ENCODE results near the gene HTR5A.
"Not testable (repeated sequence)": the region's sequence is repeated elsewhere in the genome, so short reads cannot be mapped to it uniquely, and the experiment has no call there.

HTR5A gene

DNA sequence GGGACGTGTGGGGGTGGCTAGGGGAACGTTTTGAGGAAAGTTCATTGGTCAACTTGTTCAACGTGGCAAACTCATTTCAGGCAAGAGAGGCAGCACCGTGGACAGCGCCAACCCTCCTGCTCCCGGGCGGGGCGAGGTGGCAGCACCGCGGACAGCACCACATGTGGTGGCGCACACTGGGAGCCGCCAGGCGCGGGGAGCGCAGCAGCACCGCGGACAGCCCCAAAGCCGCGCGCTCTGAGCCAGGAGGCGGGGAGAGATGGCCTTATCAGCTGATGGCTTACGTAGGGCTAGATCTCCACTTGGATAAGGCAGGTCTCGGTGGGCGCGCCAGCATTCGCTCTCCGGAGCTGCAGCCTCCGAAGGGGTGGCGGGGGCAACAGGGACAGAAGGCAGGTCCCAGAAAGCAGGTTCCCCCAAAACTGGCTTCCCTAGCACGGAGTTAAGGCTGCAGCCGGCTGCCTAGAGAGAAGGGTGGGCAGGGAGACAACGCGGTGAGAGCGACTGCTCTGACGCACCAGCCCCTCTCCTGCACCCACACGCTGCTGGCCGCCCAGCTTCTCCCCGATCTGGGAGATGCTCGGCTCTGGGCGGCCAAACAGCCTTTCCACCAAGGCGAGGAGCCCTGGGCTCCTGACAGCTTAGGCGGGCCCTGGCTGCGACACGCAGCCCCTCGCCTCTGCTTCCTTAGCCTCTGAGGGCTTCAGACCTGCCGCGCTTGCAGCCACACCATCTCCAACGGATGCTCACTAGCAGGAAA is at the start of gene HTR5A:
HTR5A (plus strand) TSS at position 333 of the 760 bp plus-strand sequence. CDS start 576 bp downstream, outside the sequence.
- peak; percentile 4 for DNase-seq

DNA sequence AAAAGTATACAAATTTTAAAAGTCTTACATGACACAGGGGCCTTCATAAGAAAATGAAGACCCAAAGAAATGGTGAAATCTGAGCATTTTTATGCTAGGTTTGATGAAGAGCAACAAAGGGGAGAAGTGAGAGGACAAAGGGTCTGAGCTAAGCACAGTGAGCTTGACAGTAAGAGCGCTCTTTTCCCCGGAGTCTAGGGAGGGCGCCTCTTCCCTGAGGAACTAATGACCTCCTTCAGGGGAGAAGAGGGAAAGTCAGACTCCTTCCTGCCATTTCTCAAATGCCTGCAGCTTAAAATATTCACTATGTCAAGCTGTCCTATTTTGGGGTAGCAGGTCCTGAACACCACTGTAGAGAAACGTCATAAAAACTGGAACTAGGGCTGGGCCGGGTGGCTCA is 49.1 kb upstream of the HTR5A start:
- no peak for DNase-seq

DNA sequence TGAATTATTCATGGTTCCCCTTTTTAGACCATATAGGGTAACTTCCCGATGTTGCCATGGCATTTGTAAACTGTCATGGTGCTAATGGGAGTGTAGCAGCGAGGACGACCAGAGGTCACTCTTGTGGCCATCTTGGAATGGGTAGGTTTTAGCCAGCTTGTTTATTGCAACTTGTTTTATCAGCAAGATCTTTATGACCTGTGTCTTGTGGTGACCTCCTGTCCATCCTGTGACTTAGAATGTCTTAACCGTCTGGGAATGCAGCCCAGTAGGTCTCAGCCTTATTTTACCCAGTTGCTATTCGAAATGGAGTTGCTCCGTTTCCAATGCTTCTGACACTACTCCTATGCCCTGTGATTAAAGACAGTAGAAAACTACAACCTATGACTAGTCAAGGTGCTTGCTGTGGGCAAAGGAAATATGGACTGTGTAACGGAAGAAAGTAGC is 48.4 kb upstream of the HTR5A start:
- DNase-seq = no peak

DNA sequence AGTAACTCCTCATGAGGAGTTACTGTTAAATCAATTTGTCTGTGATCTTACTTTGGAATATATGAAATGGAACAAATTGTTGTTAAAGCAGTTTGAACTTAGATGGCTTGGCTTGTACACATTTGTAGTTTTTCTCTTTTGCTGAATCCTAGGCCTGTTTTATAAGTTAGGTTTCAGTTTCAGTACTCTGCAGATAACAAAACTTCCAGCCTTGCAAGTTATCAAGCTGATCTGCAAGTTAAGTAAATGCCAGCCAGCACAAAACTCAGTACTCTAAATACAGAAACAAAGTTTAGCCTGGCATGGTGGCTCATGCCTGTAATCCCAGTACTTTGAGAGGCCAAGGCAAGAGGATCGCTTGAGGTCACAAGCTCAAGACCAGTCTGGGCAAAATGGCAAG is 42.2 kb upstream of the HTR5A start:
- no peak for DNase-seq

DNA sequence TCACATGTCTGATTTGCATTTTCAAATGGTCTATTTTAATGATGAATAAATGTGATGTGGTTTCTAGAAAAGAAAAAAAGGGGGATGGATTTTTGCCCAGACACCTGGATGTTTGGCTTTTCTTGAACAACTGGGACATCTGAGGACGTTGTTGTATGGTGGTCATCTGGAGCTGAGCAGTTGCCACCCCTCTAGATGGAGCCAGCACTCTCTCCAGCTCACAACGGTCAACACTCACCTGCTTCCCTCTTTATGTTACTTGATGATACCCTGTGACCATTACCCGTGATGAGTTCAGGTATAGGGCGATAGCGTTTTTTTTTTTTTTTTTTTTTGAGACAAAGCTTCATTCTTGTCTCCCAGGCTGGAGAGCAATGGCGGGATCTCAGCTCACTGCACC is 37.1 kb upstream of the HTR5A start:
- DNase-seq = no peak

DNA sequence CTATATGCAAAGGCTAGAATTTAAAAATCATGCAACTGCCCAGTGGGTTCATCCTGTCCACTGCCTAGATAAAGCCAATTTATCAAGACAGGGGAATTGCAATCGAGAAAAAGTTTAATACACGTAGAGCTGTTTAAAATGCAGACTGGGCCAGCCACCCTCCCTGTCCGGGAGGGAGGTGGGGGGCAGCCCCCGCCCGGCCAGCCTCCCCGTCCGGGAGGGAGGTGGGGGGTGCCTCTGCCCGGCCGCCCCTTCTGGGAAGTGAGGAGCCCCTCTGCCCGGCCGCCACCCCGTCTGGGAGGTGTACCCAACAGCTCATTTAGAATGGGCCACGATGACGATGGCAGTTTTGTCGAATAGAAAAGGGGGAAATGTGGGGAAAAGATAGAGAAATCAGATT is 35.6 kb upstream of the HTR5A start:
- not testable (repeated sequence) for DNase-seq

DNA sequence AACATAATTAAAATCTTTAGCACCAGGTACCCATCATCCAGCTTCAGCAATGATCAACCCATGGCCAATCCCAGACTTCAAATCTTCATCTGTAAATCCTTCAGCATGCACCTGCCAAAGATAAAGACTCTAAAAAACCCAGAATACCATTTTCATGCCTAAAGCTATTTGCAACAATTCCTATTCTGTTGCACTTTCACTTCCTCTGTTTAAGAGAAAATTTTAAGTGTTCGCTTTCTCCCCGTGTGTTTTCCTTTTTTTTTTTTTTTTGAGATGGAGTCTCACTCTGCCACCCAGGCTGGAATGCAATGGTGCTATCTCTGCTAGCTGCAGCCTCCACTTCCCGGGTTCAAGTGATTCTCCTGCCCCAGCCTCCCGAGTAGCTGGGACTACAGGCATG is 31.8 kb upstream of the HTR5A start:
- no peak for DNase-seq

DNA sequence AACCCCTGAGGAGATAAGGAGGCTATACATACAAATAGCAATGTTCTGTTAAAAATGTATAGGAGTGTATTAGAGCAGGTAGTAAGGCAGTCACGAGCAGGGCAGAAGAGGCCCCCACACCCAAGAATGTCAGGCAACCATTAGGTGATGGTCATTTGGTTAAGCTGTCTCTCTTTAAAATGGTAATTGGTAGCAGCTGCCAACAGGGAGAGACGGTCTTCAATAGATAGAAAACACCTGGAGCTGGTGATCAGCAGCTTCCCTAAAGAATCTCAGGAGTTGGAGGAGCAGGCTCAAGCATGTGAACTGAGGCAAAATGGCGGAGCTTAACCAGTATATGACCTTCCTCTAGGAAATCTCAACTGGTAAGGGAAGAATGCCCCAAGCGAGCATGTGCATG is 26.4 kb upstream of the HTR5A start:
- no peak for DNase-seq

DNA sequence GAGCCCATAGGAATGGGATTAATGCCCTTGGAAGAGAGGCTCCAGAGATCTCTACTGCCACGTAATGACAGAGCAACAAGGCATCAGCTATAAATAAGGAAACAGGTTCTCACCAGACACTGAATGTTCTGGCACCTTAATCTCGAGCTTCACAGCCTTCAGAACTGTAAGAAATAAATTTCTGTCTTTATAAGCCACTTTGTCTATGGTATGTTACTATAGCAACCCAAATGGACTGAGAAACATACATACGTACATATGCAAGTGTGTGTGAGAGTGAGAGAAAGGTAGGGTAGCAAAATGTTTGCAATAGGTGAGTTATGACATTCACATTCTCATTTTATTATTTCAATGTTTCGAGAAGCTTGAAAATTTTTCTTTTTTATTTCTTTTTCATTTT is 22.1 kb upstream of the HTR5A start:
- no peak for DNase-seq

DNA sequence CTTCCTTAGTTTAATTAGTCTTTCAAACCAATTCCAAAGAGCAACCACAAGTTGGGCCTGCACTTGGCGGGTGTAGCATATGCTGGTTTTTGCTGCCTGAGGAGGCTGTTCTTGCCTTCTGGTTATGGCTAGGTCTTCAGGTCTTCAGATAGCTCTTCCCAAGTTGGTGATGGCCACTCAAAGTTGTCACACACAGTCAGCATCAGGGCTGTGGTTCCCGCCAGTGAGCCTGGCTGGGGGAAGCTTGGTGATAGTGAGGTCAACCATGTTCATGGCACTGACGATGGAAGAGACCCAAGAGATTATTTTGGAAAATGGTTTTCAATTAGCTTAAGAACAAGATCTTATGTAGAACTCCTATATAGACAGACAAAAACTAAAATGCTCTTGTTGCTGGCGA is 18.8 kb upstream of the HTR5A start:
- no peak for DNase-seq

DNA sequence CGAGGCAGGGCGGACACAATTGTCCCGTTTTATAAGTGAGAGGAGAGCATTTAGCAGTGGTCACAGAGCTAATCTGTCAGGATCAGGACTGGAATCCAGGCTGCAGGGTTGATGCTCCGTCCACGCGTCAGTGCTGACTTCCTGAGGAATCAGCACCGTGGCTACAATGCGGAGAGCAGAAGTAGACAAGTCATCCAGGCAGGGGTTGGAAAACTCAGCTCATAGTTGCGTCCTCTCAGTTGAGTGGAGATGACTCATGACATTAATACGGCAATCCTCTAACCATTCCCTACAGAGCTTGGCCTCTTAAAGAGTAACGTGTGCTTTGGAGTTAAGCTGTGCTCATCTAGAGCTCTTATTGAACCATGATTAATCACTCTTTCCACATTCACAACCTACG is 17.1 kb upstream of the HTR5A start:
- DNase-seq = no peak

DNA sequence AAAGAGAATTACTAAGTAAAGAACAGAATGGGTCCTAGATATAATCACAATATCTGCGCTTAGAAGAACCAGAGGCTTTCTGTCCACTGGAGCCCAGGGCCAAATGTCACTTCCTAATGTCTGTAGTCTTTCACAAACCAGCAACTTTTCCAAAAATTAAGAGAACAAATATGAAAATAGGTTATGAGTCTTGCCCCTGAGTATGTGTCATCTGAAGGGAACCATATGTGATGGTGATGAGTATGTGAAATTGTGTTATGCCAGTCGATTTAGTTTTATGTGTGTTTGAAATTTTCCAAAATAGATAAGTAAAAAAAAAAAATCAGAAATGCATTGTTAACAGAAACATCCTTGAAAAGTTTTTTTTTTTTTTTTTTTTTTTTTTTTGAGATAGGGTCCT is 15.4 kb upstream of the HTR5A start:
- no peak for DNase-seq

DNA sequence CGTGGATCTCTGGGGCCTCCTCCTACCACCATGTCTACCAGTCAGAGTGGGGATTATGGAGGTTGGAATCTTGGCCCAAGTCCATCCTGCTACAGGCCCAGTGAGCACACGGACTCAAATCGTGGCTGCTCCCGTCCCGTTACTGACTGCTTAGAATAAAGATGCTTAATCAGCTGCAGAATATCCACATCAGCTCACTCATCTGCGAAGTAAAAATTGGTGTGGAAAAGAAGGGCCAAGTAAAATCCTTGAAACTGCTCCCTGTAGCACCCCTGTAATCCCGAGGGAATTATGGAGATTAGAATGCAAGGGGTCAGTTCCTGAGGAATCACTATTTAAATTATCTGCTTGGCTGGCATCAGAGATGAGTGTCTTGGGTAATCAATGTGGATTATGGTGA is 13.0 kb upstream of the HTR5A start:
- no peak for DNase-seq

DNA sequence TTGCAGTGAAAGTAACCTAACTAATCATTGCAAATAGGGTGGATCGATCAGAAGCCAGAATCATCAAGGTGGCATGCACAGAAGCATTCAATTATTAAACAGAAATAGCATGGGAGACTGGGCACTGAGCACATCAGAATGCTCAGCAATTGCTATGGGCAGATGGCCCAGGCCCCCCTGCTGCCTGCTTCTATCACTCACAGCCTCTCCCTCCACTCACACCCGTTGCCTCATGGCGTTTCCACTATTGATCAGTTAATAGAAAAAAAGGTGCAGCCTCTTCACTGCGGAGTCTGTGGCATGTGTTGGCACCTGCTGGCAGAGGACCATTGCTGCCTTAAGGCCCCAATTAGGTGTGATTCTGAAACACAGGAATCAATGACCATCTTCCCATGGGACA is 11.2 kb upstream of the HTR5A start:
- no peak for DNase-seq

DNA sequence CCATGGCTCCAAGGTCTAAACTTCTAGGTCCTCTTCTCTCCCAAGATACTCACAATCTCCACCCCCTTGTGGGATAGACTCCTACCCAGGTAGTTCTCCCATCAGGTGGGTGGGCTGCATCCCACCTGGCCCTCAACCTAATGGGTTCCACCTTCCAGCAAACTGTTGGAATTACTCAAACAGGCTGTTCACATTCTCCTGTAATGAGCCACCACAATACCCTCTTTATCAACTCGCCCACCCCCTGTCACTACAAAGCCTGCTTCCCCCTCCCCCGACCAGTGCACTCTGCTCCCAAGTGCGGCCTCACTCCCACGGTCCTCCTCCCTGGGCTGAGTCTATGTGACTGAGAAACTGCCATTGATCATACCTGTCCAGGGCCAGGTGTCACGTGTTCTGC is 10.4 kb upstream of the HTR5A start:
- no peak for DNase-seq

DNA sequence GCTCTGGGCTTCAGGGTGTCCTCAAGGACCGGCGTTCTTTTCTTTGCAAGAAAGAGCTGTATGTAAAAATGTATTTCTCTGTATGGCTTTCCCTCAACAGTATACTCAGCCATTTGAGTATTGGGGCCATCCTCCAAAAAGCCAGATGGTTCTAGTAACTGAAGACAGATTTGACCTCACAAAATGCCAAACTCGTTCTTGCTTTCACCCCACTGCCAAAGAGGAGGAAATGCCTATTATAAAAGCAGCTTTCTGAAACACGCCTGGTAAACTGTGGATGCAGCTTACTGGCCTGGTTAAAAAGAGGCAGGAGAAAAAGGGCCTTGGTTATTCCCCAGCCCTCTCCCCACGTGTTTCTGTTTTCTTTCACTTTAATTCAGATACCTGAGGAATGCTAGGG is 7.7 kb upstream of the HTR5A start:
- DNase-seq = no peak

DNA sequence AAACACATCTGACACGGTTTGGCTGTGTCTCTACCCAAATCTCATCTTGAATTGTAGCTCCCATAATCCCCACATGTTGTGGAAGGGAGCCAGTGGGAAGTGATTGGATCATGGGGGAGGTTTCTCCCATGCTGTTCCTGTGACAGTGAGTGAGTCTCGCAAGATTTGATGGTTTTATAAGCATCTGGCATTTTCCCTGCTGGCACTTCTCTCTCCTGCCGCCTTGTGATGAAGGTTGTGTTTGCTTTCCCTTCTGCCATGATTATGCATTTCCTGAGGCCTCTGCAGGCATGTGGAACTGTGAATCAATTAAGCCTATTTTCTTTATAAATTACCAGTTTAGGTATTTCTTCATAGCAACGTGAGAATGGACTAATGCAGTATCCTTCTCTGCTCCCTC is 5.9 kb upstream of the HTR5A start:
- DNase-seq = no peak

DNA sequence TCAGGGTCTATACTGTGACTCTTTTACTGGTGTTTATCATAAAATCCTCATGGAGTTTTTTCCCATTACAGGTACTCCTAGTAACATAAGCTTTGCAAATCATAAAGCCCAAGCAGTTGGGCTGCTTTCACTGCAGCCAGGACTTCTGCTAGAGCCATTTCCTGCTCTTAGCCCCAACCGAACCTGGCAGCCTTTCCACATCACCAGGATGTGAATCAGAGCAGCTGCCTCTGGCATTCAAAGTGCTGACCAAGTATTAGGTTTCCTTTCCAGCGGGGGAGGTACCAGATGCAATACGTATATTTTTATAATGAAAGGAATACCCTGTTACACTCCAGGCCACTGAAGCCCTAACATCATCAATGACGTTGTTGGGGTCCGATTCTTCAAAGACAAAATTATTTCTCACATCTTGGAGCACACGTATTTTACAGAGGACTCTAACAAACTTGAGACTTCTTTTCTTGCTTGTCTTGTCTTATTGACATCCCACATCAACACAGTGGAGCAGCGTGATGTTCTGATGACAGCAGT is 3.6 kb upstream of the HTR5A start:
- peak; percentile 44 for DNase-seq

DNA sequence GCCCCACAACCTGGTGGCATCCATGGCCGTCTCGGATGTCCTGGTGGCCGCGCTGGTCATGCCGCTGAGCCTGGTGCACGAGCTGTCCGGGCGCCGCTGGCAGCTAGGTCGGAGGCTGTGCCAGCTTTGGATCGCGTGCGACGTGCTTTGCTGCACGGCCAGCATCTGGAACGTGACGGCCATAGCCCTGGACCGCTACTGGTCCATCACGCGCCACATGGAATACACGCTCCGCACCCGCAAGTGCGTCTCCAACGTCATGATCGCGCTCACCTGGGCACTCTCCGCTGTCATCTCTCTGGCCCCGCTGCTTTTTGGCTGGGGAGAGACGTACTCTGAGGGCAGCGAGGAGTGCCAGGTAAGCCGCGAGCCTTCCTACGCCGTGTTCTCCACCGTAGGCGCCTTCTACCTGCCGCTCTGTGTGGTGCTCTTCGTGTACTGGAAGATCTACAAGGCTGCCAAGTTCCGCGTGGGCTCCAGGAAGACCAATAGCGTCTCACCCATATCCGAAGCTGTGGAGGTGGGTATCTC is 1.1 kb downstream of the HTR5A start:
- no peak for DNase-seq

DNA sequence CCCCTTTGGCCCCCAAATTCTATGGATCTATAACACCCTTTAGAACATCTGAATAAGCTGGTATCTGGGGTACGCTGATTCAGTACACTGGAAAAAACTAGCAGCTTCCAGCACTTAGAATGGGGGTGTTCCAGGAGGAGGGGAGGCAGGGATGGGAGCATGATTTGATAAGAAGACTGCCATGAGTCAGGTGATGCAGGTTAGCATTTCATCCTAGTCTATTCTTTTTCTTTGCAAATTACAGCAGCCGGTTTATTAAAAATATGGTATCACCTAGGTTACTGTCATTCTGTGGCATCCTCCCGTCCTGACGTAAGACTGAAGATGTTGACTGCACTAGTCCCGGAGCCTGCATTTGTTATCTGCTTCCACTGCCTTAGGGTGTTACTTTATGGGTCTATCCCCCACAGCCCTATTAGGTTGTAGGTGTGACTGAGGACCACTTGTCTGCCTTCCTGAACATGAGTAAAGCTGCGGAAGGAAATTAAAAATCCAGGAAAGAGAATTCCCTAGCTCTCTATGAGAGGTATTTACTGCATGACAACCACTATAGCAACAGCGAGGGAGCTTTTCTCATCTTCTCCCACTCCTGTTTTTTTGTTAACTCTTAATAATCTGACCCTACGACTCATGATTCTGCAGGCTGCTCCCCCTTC is 1.9 kb downstream of the HTR5A start:
- DNase-seq = no peak

DNA sequence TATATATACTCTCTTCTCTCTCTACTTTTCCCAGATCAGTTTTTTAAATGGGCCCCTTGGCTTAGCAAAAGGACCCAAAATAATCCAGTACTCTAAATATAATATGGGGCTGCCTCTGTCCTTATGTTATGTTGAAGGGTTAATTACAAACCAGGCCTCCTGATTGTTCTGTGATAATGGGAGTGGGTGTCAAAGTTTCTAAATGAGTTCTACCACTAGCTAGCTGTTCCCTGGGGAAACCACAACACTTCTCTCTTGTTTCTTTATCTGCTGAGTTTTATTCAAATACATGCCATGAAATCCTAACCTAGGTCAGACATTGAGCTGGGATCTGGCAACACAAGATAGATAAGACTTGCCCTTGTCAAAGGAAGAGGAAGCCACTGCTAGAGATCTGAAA is 3.8 kb downstream of the HTR5A start:
- DNase-seq = no peak

DNA sequence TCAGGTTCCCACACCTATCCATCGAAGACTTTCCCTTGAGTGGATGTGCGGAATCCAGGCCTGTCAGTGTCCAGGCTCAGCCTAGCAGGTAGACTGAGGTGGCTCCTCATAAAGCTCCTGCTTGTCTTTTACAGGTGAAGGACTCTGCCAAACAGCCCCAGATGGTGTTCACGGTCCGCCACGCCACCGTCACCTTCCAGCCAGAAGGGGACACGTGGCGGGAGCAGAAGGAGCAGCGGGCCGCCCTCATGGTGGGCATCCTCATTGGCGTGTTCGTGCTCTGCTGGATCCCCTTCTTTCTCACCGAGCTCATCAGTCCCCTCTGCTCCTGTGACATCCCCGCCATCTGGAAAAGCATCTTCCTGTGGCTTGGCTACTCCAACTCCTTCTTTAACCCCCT is 13.9 kb downstream of the HTR5A start:
- no peak for DNase-seq

DNA sequence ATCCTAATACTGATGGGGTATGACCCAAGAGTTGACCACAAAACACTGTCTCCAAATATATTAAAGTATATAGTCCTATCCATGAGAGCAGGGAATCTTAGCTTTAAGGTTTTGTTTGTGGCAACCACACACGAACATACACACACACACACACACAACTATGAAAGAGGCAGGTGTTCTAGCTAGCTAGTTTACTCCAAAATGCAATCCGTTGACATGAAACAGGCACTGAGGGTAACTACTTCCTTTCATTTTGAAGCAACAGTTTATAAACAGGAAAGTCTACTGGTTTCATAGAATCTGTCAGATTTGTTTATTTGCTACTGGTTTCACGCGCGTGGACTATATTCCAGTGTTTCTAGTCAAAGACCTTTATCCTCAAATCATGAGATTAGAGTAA is 14.8 kb downstream of the HTR5A start:
- DNase-seq = no peak

DNA sequence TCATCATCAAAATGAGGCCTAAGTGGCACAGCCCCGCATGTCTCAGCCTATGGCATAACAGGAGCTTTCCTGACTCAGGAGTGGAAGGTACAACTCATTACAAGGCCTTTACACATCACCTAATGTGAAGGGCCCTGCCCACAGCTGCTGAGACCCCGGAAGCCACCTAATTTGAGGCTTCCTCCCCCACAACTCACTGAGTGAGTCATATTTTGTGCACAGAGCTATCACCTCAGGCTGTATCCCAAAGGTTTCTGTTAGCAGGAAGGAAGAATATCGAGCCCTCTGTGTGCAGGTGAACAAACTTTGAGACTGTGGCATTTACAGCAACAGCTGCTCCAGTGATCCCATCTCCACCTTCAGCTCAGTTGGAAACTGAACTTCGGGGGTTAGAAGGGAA is 20.6 kb downstream of the HTR5A start:
- DNase-seq = no peak

Measured in amniotic stem cell (primary cell).